ENCODE results near the gene MIGA2.

DNA sequence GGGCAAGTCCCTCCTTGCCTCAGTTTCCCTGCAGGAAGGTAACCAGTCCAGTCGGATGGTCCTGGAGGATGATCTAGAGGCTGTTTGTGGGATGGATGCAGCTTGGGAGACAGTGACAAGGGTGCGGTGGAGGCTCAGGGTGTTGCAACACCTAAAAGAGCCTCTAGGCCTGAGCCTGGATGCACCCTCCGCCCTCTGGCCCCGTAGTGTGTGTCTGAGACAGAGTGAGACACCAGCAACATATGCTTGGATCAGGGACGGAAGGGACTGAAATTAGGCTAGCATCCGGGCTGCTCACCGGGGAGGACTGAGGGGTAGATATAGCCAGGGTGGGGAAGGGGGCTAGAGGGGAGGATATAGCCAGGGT is 73.1 kb downstream of the MIGA2 start:
- no peak for TF ChIP-seq SIN3A (IDR thresholded peaks at IDR 0.05; ENCODE audit: borderline replicate concordance, insufficient read depth, low read length)
- no peak for TF ChIP-seq POLR2AphosphoS5 (IDR thresholded peaks at IDR 0.05; ENCODE audit: low read depth, low read length)
- TF ChIP-seq, protein P1, sequence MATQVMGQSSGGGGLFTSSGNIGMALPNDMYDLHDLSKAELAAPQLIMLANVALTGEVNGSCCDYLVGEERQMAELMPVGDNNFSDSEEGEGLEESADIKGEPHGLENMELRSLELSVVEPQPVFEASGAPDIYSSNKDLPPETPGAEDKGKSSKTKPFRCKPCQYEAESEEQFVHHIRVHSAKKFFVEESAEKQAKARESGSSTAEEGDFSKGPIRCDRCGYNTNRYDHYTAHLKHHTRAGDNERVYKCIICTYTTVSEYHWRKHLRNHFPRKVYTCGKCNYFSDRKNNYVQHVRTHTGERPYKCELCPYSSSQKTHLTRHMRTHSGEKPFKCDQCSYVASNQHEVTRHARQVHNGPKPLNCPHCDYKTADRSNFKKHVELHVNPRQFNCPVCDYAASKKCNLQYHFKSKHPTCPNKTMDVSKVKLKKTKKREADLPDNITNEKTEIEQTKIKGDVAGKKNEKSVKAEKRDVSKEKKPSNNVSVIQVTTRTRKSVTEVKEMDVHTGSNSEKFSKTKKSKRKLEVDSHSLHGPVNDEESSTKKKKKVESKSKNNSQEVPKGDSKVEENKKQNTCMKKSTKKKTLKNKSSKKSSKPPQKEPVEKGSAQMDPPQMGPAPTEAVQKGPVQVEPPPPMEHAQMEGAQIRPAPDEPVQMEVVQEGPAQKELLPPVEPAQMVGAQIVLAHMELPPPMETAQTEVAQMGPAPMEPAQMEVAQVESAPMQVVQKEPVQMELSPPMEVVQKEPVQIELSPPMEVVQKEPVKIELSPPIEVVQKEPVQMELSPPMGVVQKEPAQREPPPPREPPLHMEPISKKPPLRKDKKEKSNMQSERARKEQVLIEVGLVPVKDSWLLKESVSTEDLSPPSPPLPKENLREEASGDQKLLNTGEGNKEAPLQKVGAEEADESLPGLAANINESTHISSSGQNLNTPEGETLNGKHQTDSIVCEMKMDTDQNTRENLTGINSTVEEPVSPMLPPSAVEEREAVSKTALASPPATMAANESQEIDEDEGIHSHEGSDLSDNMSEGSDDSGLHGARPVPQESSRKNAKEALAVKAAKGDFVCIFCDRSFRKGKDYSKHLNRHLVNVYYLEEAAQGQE (IDR thresholded peaks at IDR 0.05; ENCODE audit: insufficient read depth in 1 of 2, low read depth in 2 of 2, low read length in 2 of 2), result no peak
- TF ChIP-seq TAF1 (IDR thresholded peaks at IDR 0.05; ENCODE audit: borderline replicate concordance, insufficient read depth, low read length), result no peak

Measured in PFSK-1 (cell line).